ENCODE data around the gene E2F3. TPM values are rescaled to one million over a fixed set of nuclear protein-coding genes. Genes with fewer than 3 reads are reported as not detected.

Gene E2F3
- 9.3 and 9.7 TPM in 2 replicates for total RNA-seq

DNA sequence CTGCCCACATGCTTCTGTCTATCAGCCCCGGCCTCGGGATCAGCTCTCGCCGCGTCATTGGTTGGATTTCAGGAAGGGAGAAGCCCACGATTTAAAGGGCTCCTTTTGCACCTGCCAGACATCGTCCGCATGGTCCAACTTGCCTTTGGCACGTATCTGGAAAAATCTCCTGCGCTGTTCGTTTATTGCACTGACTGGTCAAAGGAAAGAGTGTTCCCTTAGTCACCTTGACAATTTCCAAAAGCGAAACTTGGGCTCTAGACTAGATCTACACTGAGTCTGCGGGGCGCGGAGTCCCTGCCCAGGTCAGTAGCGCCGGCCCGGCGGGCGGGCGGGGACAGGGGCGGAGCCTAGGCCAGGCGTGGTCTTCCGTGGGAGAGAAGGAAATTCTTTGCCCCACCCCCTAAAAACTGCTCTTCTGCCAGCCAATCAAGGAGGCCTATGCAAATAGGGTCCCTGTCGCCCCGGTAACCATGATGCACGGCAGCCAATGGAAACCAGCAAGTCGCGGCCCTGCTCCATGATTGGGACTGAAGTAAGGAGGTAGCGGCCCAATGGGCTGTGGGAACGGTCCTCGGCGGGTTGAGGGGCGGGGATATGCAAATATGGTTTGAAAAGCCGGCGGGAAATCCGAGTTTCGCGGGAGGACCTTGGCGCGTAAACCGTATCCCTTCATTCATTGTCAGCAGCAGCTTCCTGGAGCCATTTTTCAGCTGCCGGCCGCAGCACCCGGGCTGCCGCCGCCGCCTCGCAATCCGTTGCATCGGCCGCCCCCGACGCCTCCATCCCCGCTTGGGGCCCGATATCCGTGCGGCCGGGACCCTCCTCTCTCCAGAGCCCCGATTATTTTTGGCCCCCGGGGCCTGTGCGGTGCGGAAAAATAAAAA lies at the start of gene E2F3:
Gene E2F3, plus strand, starts transcription at position 675 of the 887 bp plus-strand sequence. CDS start 354 bp downstream, outside the sequence.

DNA sequence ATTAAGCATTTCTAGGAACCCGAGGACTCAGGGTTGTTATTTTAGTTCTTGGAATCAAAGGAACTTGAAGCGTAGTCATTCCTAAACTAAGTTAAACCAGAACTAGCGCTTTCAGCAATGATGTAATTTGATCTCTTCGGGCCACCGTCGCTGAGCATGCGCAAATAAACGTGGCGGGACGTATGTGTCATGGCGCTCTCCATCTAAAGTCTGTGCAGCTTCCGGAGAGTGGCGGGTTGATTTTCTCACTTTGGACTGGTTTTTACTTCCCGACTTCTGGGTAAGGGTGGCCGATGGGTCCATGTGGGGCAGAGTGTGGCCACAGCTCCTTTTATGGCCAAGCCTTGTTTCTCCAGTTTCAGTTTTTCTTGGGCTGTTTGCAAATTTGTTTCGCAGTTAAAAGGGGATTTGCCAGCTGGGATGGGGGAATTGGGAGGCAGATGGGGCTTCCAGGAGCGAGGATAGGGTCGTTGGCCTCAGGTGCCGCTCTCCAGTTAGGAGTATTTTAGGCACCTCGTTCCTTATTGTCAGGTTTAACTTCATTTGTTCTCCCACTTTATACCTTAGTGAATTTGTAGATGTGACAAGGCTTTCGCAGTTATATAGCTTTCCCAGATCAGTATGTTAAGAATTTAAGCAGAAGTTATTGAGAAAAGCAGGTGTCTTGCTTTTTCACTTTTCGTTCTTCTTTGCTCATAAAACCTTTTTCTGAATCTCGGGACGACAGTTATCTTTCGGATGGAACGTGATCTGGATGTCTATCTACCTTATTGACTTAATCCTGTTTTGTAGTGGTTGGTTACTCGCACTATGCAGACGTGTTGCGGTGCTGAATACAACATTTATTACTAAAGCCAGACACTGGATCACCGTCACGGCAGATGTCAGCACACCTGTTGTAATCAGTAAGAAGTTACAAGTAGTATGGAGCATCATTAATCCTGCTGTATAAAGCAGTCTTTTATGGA lies 132.9 kb downstream of the E2F3 start, which contains the start of gene CDKAL1:
Gene CDKAL1, plus strand, starts transcription at position 163 of the 968 bp plus-strand sequence. CDS start 11,894 bp downstream, outside the sequence.

Other genes with a start within 250 kb of the E2F3 start
- gene MBOAT1, start 189.4 kb upstream of the E2F3 start, total RNA-seq, result 2.0 and 4.5 TPM in 2 replicates
- gene CDKAL1, start 132.6 kb downstream of the E2F3 start, total RNA-seq, result 9.3 and 12.5 TPM in 2 replicates